SK-N-SH treated with all-trans-retinoic acid at 6 μM for 48 hours (cell line): ENCODE data around the gene IL4R.
"Not testable (repeated sequence)": the region's sequence is repeated elsewhere in the genome, so short reads cannot be mapped to it uniquely, and the experiment has no call there.

Experiments
- ATAC-seq: fragments of 200-7000 bp; cut with Tn5 transposase; 3 replicates; pipeline ENCODE4 v1.9.1; 2020; ENCODE audit warnings: mild to moderate bottlenecking, moderate library complexity
- BACH2 ChIP-seq: fragments of 250-450 bp; sonication (Bioruptor Pico); IDR thresholded peaks from 2 replicates; pipeline ENCODE4 v1.9.0; 2021; ENCODE audit warnings: mild to moderate bottlenecking, borderline replicate concordance
- CSDC2 ChIP-seq: fragments of 250-450 bp; sonication (Bioruptor Pico); IDR thresholded peaks from 2 replicates; pipeline ENCODE4 v1.5.0; 2020; ENCODE audit warnings: mild to moderate bottlenecking, moderate library complexity
- ESRRG ChIP-seq: fragments of 250-450 bp; sonication (Bioruptor Pico); IDR thresholded peaks from 2 replicates; pipeline ENCODE4 v1.6.1; 2021; ENCODE audit warnings: mild to moderate bottlenecking
- GLIS3 ChIP-seq: fragments of 250-450 bp; sonication (Bioruptor Pico); IDR thresholded peaks from 2 replicates; pipeline ENCODE4 v1.5.0; 2020; ENCODE audit warnings: mild to moderate bottlenecking, moderate library complexity
- ISL1 ChIP-seq: fragments of 250-450 bp; sonication (Bioruptor Pico); IDR thresholded peaks from 2 replicates; pipeline ENCODE4 v2.1.2; 2022; ENCODE audit warnings: mild to moderate bottlenecking, moderate library complexity
- OSR1 ChIP-seq: fragments of 250-450 bp; sonication (Bioruptor Pico); IDR thresholded peaks from 2 replicates; pipeline ENCODE4 v1.8.0; 2022; ENCODE audit warnings: moderate library complexity, mild to moderate bottlenecking, inconsistent platforms
- PATZ1 ChIP-seq: fragments of 250-450 bp; sonication (Bioruptor Pico); IDR thresholded peaks from 2 replicates; pipeline ENCODE4 v1.8.0; 2020; ENCODE audit warnings: mild to moderate bottlenecking, moderate library complexity, borderline replicate concordance
- PPARA ChIP-seq: fragments of 250-450 bp; sonication (Bioruptor Pico); IDR thresholded peaks from 2 replicates; pipeline ENCODE4 v1.5.0; 2020; ENCODE audit warnings: mild to moderate bottlenecking, borderline replicate concordance
- RARB ChIP-seq: fragments of 250-450 bp; sonication (Bioruptor Pico); IDR thresholded peaks from 2 replicates; pipeline ENCODE4 v1.8.0; 2021; ENCODE audit warnings: mild to moderate bottlenecking, moderate library complexity
- SNAI2 ChIP-seq: fragments of 250-450 bp; sonication (Bioruptor Pico); IDR thresholded peaks from 2 replicates; pipeline ENCODE4 v1.5.0; 2020; ENCODE audit warnings: mild to moderate bottlenecking, moderate library complexity
- TCF4 ChIP-seq: fragments of 250-450 bp; sonication (Bioruptor Pico); IDR thresholded peaks from 2 replicates; pipeline ENCODE4 v1.8.0; 2021; ENCODE audit warnings: mild to moderate bottlenecking, moderate library complexity, borderline replicate concordance
- TOX ChIP-seq: fragments of 250-450 bp; sonication (Bioruptor Pico); IDR thresholded peaks from 2 replicates; pipeline ENCODE4 v1.8.0; 2021; ENCODE audit warnings: mild to moderate bottlenecking, moderate library complexity, borderline replicate concordance
- TSHZ2 ChIP-seq: fragments of 250-450 bp; sonication (Bioruptor Pico); IDR thresholded peaks from 2 replicates; pipeline ENCODE4 v1.5.0; 2020; ENCODE audit warnings: mild to moderate bottlenecking, moderate library complexity
- ZC3H10 ChIP-seq: fragments of 250-450 bp; sonication (Bioruptor Pico); IDR thresholded peaks from 2 replicates; pipeline ENCODE4 v1.5.1; 2021; ENCODE audit warnings: mild to moderate bottlenecking, moderate library complexity
- ZFP3 ChIP-seq: fragments of 250-450 bp; sonication (Bioruptor Pico); IDR thresholded peaks from 2 replicates; pipeline ENCODE4 v1.5.0; 2020; ENCODE audit warnings: mild to moderate bottlenecking, moderate library complexity
- ZFP30 ChIP-seq: fragments of 450-650 bp; formaldehyde crosslinking; IDR thresholded peaks from 2 replicates; pipeline ENCODE4 v1.5.0; 2022; ENCODE audit warnings: mild to moderate bottlenecking, moderate library complexity
- ZNF565 ChIP-seq: fragments of 450-650 bp; formaldehyde crosslinking; conservative IDR thresholded peaks from 2 replicates; pipeline ENCODE4 v1.5.0; 2020; ENCODE audit warnings: low read depth, mild to moderate bottlenecking, moderate library complexity
- ZNF70 ChIP-seq: fragments of 450-650 bp; formaldehyde crosslinking; IDR thresholded peaks from 2 replicates; pipeline ENCODE4 v1.5.0; 2020; ENCODE audit warnings: mild to moderate bottlenecking, moderate library complexity
- ZNF8 ChIP-seq: fragments of 450-650 bp; formaldehyde crosslinking; IDR thresholded peaks from 2 replicates; pipeline ENCODE4 v1.5.0; 2020; ENCODE audit warnings: mild to moderate bottlenecking, moderate library complexity
- TF ChIP-seq, protein P1 (sequence below): fragments of 250-450 bp; sonication (Bioruptor Pico); IDR thresholded peaks from 2 replicates; pipeline ENCODE4 v1.5.1; 2020; ENCODE audit warnings: low read depth, mild to moderate bottlenecking, moderate library complexity
- TF ChIP-seq, protein P2 (sequence below): fragments of 250-450 bp; sonication (Bioruptor Pico); IDR thresholded peaks from 2 replicates; pipeline ENCODE4 v1.8.0; 2021; ENCODE audit warnings: low read depth, mild to moderate bottlenecking, moderate library complexity, borderline replicate concordance

The IL4R gene

GRCh38 chr16:27327586-27327915 lies 13.8 kb downstream of the IL4R start:
- TF ChIP-seq ZFP3 (CRISPR knock-in tag) (0 out of 2 replicates have a peak, but pooled peaks have one; percentile 40), PATZ1 (CRISPR knock-in tag) (no peak), ZNF70 (CRISPR knock-in tag) (no peak)
- TF ChIP-seq, all 23 proteins: peak for 1
- no peak for ATAC-seq

GRCh38 chr16:27328937-27329336 lies 15.2 kb downstream of the IL4R start:
- no peak for ATAC-seq

GRCh38 chr16:27329376-27330079 lies 15.8 kb downstream of the IL4R start:
- peak; percentile 33 for TF ChIP-seq ISL1 (CRISPR knock-in tag)
- ATAC-seq, result not testable (repeated sequence)

More at GRCh38 chr16:27328937-27329336, 15.2 kb downstream of the IL4R start:
- TF ChIP-seq ZNF8 (no peak), OSR1 (no peak), ZNF70 (CRISPR knock-in tag) (no peak), PATZ1 (CRISPR knock-in tag) (no peak), RARB (no peak), TSHZ2 (CRISPR knock-in tag) (no peak), ESRRG (no peak), ZNF565 (no peak), ISL1 (CRISPR knock-in tag) (no peak), SNAI2 (no peak), ZFP30 (CRISPR knock-in tag) (no peak), GLIS3 (CRISPR knock-in tag) (no peak), BACH2 (no peak), ZFP3 (CRISPR knock-in tag) (no peak), TCF4 (no peak), TOX (CRISPR knock-in tag) (no peak), PPARA (CRISPR knock-in tag) (no peak), CSDC2 (CRISPR knock-in tag) (no peak)
- TF ChIP-seq, protein P1, sequence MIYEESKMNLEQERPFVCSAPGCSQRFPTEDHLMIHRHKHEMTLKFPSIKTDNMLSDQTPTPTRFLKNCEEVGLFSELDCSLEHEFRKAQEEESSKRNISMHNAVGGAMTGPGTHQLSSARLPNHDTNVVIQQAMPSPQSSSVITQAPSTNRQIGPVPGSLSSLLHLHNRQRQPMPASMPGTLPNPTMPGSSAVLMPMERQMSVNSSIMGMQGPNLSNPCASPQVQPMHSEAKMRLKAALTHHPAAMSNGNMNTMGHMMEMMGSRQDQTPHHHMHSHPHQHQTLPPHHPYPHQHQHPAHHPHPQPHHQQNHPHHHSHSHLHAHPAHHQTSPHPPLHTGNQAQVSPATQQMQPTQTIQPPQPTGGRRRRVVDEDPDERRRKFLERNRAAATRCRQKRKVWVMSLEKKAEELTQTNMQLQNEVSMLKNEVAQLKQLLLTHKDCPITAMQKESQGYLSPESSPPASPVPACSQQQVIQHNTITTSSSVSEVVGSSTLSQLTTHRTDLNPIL (CRISPR knock-in tag), result no peak

DNA sequence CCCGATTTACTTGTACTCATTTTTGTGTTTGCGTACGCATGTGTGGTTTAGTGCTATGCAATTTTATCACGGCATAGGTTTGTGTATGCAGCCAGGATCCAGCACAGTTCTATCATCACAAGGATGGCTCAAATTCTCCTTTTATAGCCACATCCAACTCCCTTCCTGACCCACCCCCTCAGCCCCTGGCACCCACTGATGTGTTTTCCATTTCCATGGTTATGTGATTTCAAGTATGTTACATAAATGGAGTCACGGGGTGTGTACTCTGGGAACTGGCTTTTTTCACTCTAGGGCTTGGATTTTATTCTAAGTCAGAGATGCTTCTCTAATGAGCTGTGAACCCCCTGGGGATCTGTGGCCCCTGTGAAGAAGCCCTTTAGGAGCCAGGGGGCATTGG lies 16.8 kb downstream of the IL4R start:
- ATAC-seq, result no peak
- no peak for TF ChIP-seq OSR1
- no peak for TF ChIP-seq GLIS3 (CRISPR knock-in tag)
- TF ChIP-seq, protein P1 (CRISPR knock-in tag), result no peak
- no peak for TF ChIP-seq BACH2
- no peak for TF ChIP-seq ESRRG
- no peak for TF ChIP-seq TOX (CRISPR knock-in tag)
- no peak for TF ChIP-seq ZNF565
- TF ChIP-seq ZC3H10 (CRISPR knock-in tag), result no peak
- TF ChIP-seq, protein P2, sequence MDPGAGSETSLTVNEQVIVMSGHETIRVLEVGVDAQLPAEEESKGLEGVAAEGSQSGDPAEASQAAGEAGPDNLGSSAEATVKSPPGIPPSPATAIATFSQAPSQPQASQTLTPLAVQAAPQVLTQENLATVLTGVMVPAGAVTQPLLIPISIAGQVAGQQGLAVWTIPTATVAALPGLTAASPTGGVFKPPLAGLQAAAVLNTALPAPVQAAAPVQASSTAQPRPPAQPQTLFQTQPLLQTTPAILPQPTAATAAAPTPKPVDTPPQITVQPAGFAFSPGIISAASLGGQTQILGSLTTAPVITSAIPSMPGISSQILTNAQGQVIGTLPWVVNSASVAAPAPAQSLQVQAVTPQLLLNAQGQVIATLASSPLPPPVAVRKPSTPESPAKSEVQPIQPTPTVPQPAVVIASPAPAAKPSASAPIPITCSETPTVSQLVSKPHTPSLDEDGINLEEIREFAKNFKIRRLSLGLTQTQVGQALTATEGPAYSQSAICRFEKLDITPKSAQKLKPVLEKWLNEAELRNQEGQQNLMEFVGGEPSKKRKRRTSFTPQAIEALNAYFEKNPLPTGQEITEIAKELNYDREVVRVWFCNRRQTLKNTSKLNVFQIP (CRISPR knock-in tag), result no peak
- TF ChIP-seq ZNF70 (CRISPR knock-in tag), result no peak
- no peak for TF ChIP-seq PATZ1 (CRISPR knock-in tag)
- no peak for TF ChIP-seq ZFP30 (CRISPR knock-in tag)
